ENCODE measurements around the gene FEM1C. TPM values are rescaled to one million over a fixed set of nuclear protein-coding genes. Genes with fewer than 3 reads are reported as not detected.

The FEM1C gene
- polyA plus RNA-seq, 1 donor from 2014 or later = 2.9 TPM

DNA sequence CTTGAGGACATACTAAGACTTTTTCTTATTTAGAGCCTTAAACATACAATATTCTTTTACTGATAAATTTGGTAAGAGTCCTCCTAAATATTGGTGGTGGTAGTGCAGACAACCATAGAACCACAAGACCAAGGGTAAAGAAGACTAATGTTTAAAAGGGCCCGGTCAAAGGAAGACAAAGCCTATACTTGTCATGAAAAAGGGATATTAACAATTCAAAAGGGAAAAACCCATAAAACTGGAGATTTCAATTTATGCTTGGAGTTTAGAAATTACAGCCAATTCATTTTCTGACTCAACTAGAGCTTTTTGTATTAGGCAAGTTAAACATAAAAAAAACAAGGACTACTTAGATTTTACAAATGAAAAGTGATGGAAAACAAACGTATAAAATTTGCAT lies 24.4 kb downstream of the FEM1C start:
- Mint-ChIP-seq H3K4me1 (peaks cover 14 to 19% (median 16%) of the 10 kb centered on the region in 3 donors), H3K27me3 (no peaks in the 10 kb centered on the region), H3K4me3 (no peak overlapping the region), H3K9me3 (no peaks in the 10 kb centered on the region), H3K27ac (no peak overlapping the region), H3K36me3 (peaks cover 3% of the 10 kb centered on the region)

DNA sequence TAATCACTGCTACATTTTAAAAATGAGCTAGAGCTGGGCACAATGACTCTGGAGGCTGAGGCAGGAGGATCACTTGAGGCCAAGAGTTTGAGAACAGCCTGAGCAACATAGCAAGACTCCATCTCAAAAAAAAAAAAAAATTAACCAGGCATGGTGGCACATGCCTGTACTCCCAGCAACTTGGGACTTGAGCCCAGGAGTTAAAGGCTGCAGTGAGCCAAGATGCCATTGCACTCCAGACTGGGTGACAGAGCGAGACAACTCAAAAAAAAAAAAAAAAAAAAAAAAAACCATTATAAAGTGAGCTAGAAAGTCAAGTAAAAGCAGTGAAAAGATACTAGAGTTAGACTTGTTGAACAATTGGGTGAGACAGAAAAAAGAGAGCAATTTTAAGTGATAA lies 28.2 kb downstream of the FEM1C start:
- H3K9me3 Mint-ChIP-seq = peaks cover 0 to 11% (median 2%) of the 10 kb centered on the region in 3 donors
- no peaks in the 10 kb centered on the region for H3K27me3 Mint-ChIP-seq
- H3K36me3 Mint-ChIP-seq = peaks cover 4% of the 10 kb centered on the region
- H3K4me1 Mint-ChIP-seq = peaks cover 0 to 6% (median 0%) of the 10 kb centered on the region in 3 donors
- H3K4me3 Mint-ChIP-seq = no peak overlapping the region
- H3K27ac Mint-ChIP-seq = no peak overlapping the region

- peaks cover 0 to 11% (median 2%) of the 10 kb centered on the region in 3 donors for H3K9me3 Mint-ChIP-seq
These were observed 30.4 kb downstream of the FEM1C start for GRCh38 chr5:115514220-115514619.

DNA sequence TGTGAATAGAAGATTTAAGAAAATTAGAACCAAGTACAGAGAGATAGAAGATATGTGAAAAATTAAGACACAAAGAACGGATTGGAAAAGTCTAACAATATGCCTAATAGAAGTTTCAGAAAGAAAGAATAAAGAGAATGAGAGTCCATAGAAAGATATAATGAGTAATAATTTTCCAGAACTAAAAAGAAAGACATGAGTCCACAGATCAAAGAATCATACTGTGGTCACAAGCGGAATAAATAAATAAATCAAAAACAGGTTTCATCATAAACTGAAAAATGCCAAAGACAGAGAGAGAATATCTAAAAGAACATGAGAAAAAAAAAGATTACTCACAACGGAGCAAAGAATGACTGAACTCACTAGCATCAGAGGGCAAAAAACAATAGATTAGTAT lies 32.9 kb downstream of the FEM1C start:
- Mint-ChIP-seq H3K9me3 (peaks cover 0 to 11% (median 2%) of the 10 kb centered on the region in 3 donors), H3K36me3 (peaks cover 3% of the 10 kb centered on the region), H3K27me3 (no peaks in the 10 kb centered on the region), H3K4me3 (no peak overlapping the region), H3K4me1 (peaks cover 0 to 4% (median 0%) of the 10 kb centered on the region in 3 donors), H3K27ac (no peak overlapping the region)

More at GRCh38 chr5:115514220-115514619, 30.4 kb downstream of the FEM1C start:
- peaks cover 3% of the 10 kb centered on the region for H3K36me3 Mint-ChIP-seq
- peaks cover 0 to 4% (median 0%) of the 10 kb centered on the region in 3 donors for H3K4me1 Mint-ChIP-seq
- H3K27ac Mint-ChIP-seq = no peak overlapping the region
- no peak overlapping the region for H3K4me3 Mint-ChIP-seq
- no peaks in the 10 kb centered on the region for H3K27me3 Mint-ChIP-seq

DNA sequence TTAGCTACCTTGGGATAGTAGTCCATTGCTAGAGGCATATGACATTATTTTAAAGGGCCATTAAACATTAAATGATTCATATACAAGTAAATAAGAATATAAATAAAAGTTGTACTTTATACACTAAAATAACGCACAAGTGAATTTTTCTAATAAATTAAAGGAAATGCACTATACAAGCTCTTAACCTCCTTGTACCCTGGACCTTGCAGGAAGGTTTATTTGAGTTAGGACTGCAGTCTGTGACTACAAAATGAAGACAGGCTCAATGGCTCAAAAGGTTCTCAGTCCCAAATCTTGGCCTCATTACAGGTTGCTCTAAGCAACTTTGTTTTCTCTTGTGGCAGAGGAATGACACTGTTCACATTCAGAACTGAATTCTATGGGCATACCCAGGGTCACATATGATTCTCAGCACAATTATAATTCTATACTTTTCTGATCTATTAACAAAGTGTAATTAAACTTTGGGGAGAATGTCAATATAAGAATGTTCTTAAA lies 34.4 kb downstream of the FEM1C start:
- H3K9me3 Mint-ChIP-seq = peaks cover 0 to 11% (median 2%) of the 10 kb centered on the region in 3 donors
- H3K27me3 Mint-ChIP-seq = no peaks in the 10 kb centered on the region
- peaks cover 3% of the 10 kb centered on the region for H3K36me3 Mint-ChIP-seq
- no peak overlapping the region for H3K4me3 Mint-ChIP-seq
- no peak overlapping the region for H3K27ac Mint-ChIP-seq
- H3K4me1 Mint-ChIP-seq = peaks cover 0 to 4% (median 0%) of the 10 kb centered on the region in 3 donors

GRCh38 chr5:115509547-115509946 lies 35.0 kb downstream of the FEM1C start:
- Mint-ChIP-seq H3K4me1 (peaks cover 0 to 4% (median 0%) of the 10 kb centered on the region in 3 donors), H3K4me3 (no peak overlapping the region), H3K27ac (no peak overlapping the region), H3K36me3 (peaks cover 3% of the 10 kb centered on the region), H3K27me3 (no peaks in the 10 kb centered on the region), H3K9me3 (peaks cover 0 to 11% (median 2%) of the 10 kb centered on the region in 3 donors)

GRCh38 chr5:115507681-115508080 lies 36.9 kb downstream of the FEM1C start:
- peaks cover 0 to 7% (median 2%) of the 10 kb centered on the region in 3 donors for H3K9me3 Mint-ChIP-seq
- peaks cover 0 to 3% (median 0%) of the 10 kb centered on the region in 3 donors for H3K4me1 Mint-ChIP-seq
- H3K36me3 Mint-ChIP-seq = no peaks in the 10 kb centered on the region
- no peak overlapping the region for H3K4me3 Mint-ChIP-seq
- no peaks in the 10 kb centered on the region for H3K27me3 Mint-ChIP-seq
- no peak overlapping the region for H3K27ac Mint-ChIP-seq

DNA sequence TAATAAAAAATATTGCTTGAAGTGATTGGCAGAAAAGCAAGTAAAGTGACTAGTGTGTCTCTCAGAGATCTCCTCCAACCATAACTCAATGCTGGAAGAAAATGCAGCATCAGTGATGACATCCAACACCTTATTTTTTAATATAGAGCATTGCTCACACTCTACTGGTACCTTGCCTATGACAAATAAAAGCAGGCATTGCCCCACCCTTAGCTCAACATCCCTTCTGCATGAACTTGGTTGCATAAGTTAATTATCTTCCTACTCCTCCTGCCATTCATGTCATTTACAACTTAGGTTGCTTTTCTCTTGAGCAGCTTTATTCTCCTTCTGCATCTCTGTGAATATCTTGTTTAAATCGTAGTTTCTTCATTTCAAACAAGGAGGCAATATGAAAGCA lies 41.2 kb downstream of the FEM1C start:
- H3K4me3 Mint-ChIP-seq = no peak overlapping the region
- no peaks in the 10 kb centered on the region for H3K36me3 Mint-ChIP-seq
- H3K27ac Mint-ChIP-seq = no peak overlapping the region
- no peaks in the 10 kb centered on the region for H3K27me3 Mint-ChIP-seq
- no peaks in the 10 kb centered on the region for H3K4me1 Mint-ChIP-seq
- peaks cover 0 to 3% (median 0%) of the 10 kb centered on the region in 3 donors for H3K9me3 Mint-ChIP-seq

DNA sequence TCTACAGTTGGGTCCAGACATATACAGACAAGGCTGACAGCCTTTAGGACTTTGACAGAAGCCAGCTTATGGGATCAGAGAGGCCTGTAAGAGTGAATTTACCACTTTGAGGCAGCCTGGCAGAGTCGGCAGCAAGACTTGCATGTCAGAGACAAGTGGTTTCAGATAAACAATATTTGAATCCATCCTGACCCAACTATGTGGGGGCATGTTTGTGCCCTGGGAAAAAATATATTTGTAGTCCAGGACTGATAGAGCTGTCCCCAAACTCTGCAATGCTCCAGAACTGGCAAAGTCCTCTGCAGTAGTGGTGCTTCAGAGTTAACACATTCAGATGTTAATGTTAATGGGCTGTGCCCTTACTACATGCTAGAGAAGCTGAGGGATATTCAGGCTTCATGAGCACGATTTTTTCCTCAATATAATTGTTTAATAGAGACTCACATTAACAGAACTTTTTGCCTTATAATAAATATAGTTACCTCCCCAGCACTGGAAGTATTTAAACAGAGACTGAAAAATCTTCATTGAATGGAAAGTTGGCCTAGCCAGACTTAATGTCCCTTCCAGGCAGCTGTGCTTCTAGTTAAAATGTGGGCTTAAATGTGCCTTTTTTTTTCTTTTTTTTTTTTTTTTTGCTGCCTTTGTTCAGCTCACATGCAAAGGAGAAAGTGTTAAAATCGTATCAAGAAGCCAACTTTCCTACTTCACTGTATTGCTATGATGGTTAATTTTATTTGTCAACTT lies 42.9 kb downstream of the FEM1C start:
- Mint-ChIP-seq H3K4me1 (no peaks in the 10 kb centered on the region), H3K27ac (peak overlapping the region in 1 of 3 donors; percentile 25), H3K4me3 (no peak overlapping the region), H3K36me3 (no peaks in the 10 kb centered on the region), H3K27me3 (no peaks in the 10 kb centered on the region), H3K9me3 (peaks cover 0 to 3% (median 3%) of the 10 kb centered on the region in 3 donors)

DNA sequence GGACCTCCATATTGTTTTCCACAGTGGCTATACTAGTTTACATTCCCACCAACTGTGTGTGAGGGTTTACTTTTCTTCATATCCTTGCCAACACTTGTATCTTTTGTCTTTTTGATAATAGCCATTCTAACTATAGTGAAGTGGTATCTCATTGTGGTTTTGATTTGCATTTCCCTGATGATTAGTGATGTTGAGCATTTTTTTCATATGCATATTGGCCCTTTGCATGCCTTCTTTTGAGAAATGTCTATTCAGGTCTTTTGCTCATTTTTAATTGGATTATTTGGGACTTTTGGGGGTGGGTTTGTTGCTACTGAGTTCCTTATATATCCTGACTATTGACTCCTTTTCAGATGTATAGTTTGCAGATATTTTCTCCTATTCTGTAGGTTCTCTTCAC lies 44.4 kb downstream of the FEM1C start:
- H3K27me3 Mint-ChIP-seq = no peaks in the 10 kb centered on the region
- no peaks in the 10 kb centered on the region for H3K36me3 Mint-ChIP-seq
- H3K27ac Mint-ChIP-seq = no peak overlapping the region
- peak overlapping the region in 1 of 4 donors; percentile 13 for H3K4me3 Mint-ChIP-seq
- H3K4me1 Mint-ChIP-seq = no peaks in the 10 kb centered on the region
- peaks cover 0 to 3% (median 3%) of the 10 kb centered on the region in 3 donors for H3K9me3 Mint-ChIP-seq

- Mint-ChIP-seq H3K4me1 (peaks cover 0 to 3% (median 2%) of the 10 kb centered on the region in 3 donors), H3K9me3 (peaks cover 0 to 3% (median 3%) of the 10 kb centered on the region in 3 donors), H3K27ac (no peak overlapping the region), H3K27me3 (peaks cover 10% of the 10 kb centered on the region), H3K4me3 (no peak overlapping the region), H3K36me3 (no peaks in the 10 kb centered on the region)
These were observed 47.5 kb downstream of the FEM1C start for GRCh38 chr5:115496936-115497576.

DNA sequence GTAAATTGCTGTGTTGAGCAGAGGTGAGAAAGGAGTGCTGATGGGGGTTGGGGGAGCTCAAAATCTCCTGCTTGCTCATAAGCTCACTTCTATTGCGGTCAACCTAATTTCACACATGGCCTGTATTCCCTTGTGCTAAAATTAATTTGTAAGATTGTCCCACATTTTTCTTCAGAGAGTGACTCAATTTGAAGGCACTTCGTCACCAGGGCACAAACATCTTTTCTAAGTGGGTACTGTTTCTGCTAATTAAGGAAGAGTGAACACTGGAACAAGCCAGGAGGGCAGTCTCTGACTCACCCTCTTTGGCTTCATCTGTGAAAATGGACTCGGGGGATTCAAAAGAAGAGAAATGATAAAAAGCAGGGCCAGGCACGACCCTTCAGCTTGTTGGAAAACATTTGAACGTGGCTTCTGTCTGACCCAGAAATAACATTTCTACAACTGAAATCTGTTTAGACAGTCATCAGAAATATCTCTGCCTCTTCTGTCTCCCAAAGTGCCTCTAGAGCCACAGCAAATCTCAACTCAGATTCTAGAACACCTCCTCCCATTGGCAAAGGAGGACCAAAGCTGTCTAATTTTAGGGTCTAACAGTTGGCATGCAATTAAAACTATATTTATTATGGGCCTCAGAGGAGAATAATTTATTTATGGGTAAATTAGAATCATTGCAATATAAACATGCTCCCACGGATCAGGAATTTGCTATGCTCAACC lies 49.8 kb downstream of the FEM1C start:
- H3K27me3 Mint-ChIP-seq = peaks cover 10% of the 10 kb centered on the region
- H3K4me3 Mint-ChIP-seq = no peak overlapping the region
- H3K27ac Mint-ChIP-seq = no peak overlapping the region
- H3K4me1 Mint-ChIP-seq = peaks cover 0 to 3% (median 2%) of the 10 kb centered on the region in 3 donors
- H3K36me3 Mint-ChIP-seq = no peaks in the 10 kb centered on the region
- peaks cover 0 to 3% (median 3%) of the 10 kb centered on the region in 3 donors for H3K9me3 Mint-ChIP-seq

DNA sequence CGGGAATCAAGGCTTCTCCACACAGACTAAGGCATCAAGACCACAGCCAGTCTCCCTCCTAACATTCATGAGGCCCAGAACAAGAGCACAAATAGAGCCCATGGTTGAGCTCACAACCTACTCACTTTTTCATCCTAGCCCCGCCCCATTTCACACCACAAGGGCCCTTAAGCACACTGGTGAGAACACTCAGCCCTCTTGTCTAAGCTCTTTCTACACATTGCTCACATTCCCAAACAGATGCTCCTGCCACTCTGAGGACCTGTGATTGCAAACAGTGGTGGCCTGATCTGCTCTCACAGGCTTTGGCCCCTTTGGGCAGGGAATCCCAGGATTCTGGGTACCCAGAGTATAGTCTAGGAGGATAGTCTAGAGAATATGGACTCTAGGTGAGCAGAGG lies 54.0 kb downstream of the FEM1C start:
- Mint-ChIP-seq H3K27me3 (peaks cover 10% of the 10 kb centered on the region), H3K27ac (no peak overlapping the region), H3K4me1 (peaks cover 0 to 3% (median 2%) of the 10 kb centered on the region in 3 donors), H3K36me3 (no peaks in the 10 kb centered on the region), H3K4me3 (no peak overlapping the region), H3K9me3 (peaks cover 0 to 3% (median 0%) of the 10 kb centered on the region in 3 donors)

GRCh38 chr5:115489733-115490132 lies 54.8 kb downstream of the FEM1C start:
- Mint-ChIP-seq H3K9me3 (peaks cover 0 to 3% (median 0%) of the 10 kb centered on the region in 3 donors), H3K27me3 (peaks cover 10% of the 10 kb centered on the region)

DNA sequence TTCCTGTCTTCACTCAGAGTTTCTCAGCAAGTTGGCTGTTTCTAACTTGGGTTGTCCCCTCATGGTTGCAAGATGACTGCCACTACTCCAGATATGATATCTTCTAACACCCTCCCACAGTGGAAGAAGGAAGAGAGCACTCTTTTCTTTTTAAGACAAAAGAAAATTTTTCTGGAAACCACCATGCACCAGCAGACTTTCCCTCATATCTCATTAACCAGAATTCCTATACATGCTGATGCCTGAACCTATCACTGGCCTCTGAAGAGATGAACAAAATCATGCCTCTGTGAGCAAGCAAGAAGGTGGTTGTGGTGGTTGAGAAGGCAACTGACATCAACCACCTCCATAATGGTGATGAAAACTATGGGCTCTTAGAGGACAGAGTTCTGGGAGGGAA lies 56.8 kb downstream of the FEM1C start:
- peaks cover 0 to 6% (median 0%) of the 10 kb centered on the region in 3 donors for H3K4me1 Mint-ChIP-seq
- peaks cover under 1% of the 10 kb centered on the region for H3K27me3 Mint-ChIP-seq
- H3K9me3 Mint-ChIP-seq = peaks cover 0 to under 1% (median 0%) of the 10 kb centered on the region in 3 donors
- H3K4me3 Mint-ChIP-seq = no peak overlapping the region
- H3K36me3 Mint-ChIP-seq = no peaks in the 10 kb centered on the region
- no peak overlapping the region for H3K27ac Mint-ChIP-seq

More at GRCh38 chr5:115489733-115490132, 54.8 kb downstream of the FEM1C start:
- H3K27ac Mint-ChIP-seq = no peak overlapping the region
- no peaks in the 10 kb centered on the region for H3K36me3 Mint-ChIP-seq
- peaks cover 0 to 3% (median 2%) of the 10 kb centered on the region in 3 donors for H3K4me1 Mint-ChIP-seq
- no peak overlapping the region for H3K4me3 Mint-ChIP-seq
